Measurements from ENCODE around the gene MAD1L1. TPM values are rescaled to one million over a fixed set of nuclear protein-coding genes. Genes with fewer than 3 reads are reported as not detected.

Gene MAD1L1
- total and polyA plus RNA-seq, 2 donors (not counting 3 experiments of a cell fraction or from before 2014, with no cell fraction given) = 34.1 to 42.3 TPM

- FAIRE-seq (no peak), DNase-seq (ENCODE audit: low read depth, low spot score) (no peak)
- no peak overlapping the region for H2AFZ ChIP-seq (ENCODE audit: low read depth, low read length)
- H4K20me1 ChIP-seq (replicated peaks; ENCODE audit: control insufficient read depth, extremely low read depth, insufficient read depth, low read length) = no peaks in the 10 kb centered on the region
- ChIA-PET POLR2A (no interaction called here), CTCF (no interaction called here)
- H3K4me1 ChIP-seq (ENCODE audit: control insufficient read depth, extremely low read depth, insufficient read depth, low read length) = no peaks in the 10 kb centered on the region
- H3K27me3 ChIP-seq (ENCODE audit: control insufficient read depth in 2 of 2, insufficient read depth in 2 of 2, low read length in 2 of 2) = no peaks in the 10 kb centered on the region
- no peak overlapping the region for H3K4me3 ChIP-seq (replicated peaks in 1 of 3; ENCODE audit: insufficient read depth in 1 of 3, low read depth in 1 of 3, low read length in 3 of 3)
- no peaks in the 10 kb centered on the region for H3K9me1 ChIP-seq (replicated peaks; ENCODE audit: control insufficient read depth, extremely low read depth, insufficient read depth, low read length)
- TF ChIP-seq MAX (IDR thresholded peaks at IDR 0.05; ENCODE audit: insufficient read depth, insufficient read length) = no peak
- TF ChIP-seq POLR2A (IDR thresholded peaks at IDR 0.05; ENCODE audit: low read depth, low read length) = no peak
- H3K4me2 ChIP-seq (ENCODE audit: insufficient read depth, low read length) = no peak overlapping the region
- no peaks in the 10 kb centered on the region for H3K36me3 ChIP-seq (ENCODE audit: control insufficient read depth in 2 of 2, extremely low read depth in 1 of 2, insufficient read depth in 2 of 2, low read length in 2 of 2)
- no peaks in the 10 kb centered on the region for H3K9me3 ChIP-seq (replicated peaks; ENCODE audit: control insufficient read depth, insufficient read depth, low read length)
- dilution Hi-C loops (cut with MboI; ENCODE audit: extremely low pct_ligation_motif_present, low sequenced_read_pairs) = no loop called here
- intact Hi-C loops (cut with micrococcal nuclease) = no loop called here
- no peak overlapping the region for H3K9ac ChIP-seq (replicated peaks; ENCODE audit: extremely low read depth, insufficient read depth, low read length)
- no TSS peak for BruUV-seq (replicated peaks)
- H3K79me2 ChIP-seq (ENCODE audit: control insufficient read depth, insufficient read depth, low read length) = no peaks in the 10 kb centered on the region
- no peak overlapping the region for H3K27ac ChIP-seq (ENCODE audit: insufficient read depth, low read depth, low read length)
Measured at GRCh38 chr7:2049111-2049781, 183.5 kb downstream of the MAD1L1 start.

GRCh38 chr7:2048531-2048930 lies 184.2 kb downstream of the MAD1L1 start:
- intact Hi-C loops (cut with micrococcal nuclease) (no loop called here), dilution Hi-C loops (cut with MboI; ENCODE audit: extremely low pct_ligation_motif_present, low sequenced_read_pairs) (no loop called here)
- TF ChIP-seq JUN (IDR thresholded peaks at IDR 0.05; ENCODE audit: borderline replicate concordance, insufficient read depth, insufficient read length, low read depth) (no peak), MAX (IDR thresholded peaks at IDR 0.05; ENCODE audit: insufficient read depth, insufficient read length) (no peak), MYC (IDR thresholded peaks at IDR 0.05; ENCODE audit: low read depth, low read length) (no peak), POLR2AphosphoS5 (IDR thresholded peaks at IDR 0.05; ENCODE audit: insufficient read depth, low read depth, low read length) (no peak), EZH2 (IDR thresholded peaks at IDR 0.05; ENCODE audit: borderline replicate concordance, low read depth, low read length, severe bottlenecking) (no peak), GATA2 (IDR thresholded peaks at IDR 0.05; ENCODE audit: insufficient read depth, insufficient read length, low read depth, low read length) (no peak), CTCF (IDR thresholded peaks at IDR 0.05; ENCODE audit: extremely low read depth in 1 of 2, insufficient read depth in 1 of 2, low read depth in 1 of 2, low read length in 2 of 2) (no peak), POLR2A (IDR thresholded peaks at IDR 0.05; ENCODE audit: low read depth, low read length) (no peak), FOS (IDR thresholded peaks at IDR 0.05; ENCODE audit: borderline replicate concordance, insufficient read depth, low read length) (no peak)
- ChIA-PET CTCF (no interaction called here), POLR2A (no interaction called here)
- Histone ChIP-seq H3K79me2 (ENCODE audit: control insufficient read depth, insufficient read depth, low read length) (no peaks in the 10 kb centered on the region), H3K27ac (ENCODE audit: insufficient read depth, low read depth, low read length) (no peak overlapping the region), H3K9me3 (replicated peaks; ENCODE audit: control insufficient read depth, insufficient read depth, low read length) (no peaks in the 10 kb centered on the region), H3K4me1 (ENCODE audit: control insufficient read depth, extremely low read depth, insufficient read depth, low read length) (no peaks in the 10 kb centered on the region), H3K36me3 (ENCODE audit: control insufficient read depth in 2 of 2, extremely low read depth in 1 of 2, insufficient read depth in 2 of 2, low read length in 2 of 2) (no peaks in the 10 kb centered on the region), H3K4me3 (replicated peaks in 1 of 3; ENCODE audit: insufficient read depth in 1 of 3, low read depth in 1 of 3, low read length in 3 of 3) (no peak overlapping the region), H3K27me3 (ENCODE audit: control insufficient read depth in 2 of 2, insufficient read depth in 2 of 2, low read length in 2 of 2) (no peaks in the 10 kb centered on the region), H3K4me2 (ENCODE audit: insufficient read depth, low read length) (no peak overlapping the region), H2AFZ (ENCODE audit: low read depth, low read length) (no peak overlapping the region), H3K9ac (replicated peaks; ENCODE audit: extremely low read depth, insufficient read depth, low read length) (no peak overlapping the region), H4K20me1 (replicated peaks; ENCODE audit: control insufficient read depth, extremely low read depth, insufficient read depth, low read length) (no peaks in the 10 kb centered on the region), H3K9me1 (replicated peaks; ENCODE audit: control insufficient read depth, extremely low read depth, insufficient read depth, low read length) (no peaks in the 10 kb centered on the region)
- DNase-seq (ENCODE audit: low read depth, low spot score) (no peak), FAIRE-seq (no peak)
- BruUV-seq (replicated peaks) = no TSS peak
